Activated T-cell treated with anti-CD3 and anti-CD28 coated beads, Interleukin-2, amount 50 U/mL, for 72 hours (primary cell): Measurements from ENCODE around the gene KMT2A. TPM values are rescaled to one million over a fixed set of nuclear protein-coding genes. Genes with fewer than 3 reads are reported as not detected.
"Not testable (repeated sequence)": the region's sequence is repeated elsewhere in the genome, so short reads cannot be mapped to it uniquely, and the experiment has no call there.

Source experiments
- ATAC-seq, 2 donors: fragments of 150-1000 bp; cut with Tn5 transposase; replicated peaks in 1 of 2; 2 replicates each; pipeline ENCODE4 v1.10.0; 2021; ENCODE audit warnings: moderate library complexity in 2 of 2, mild to moderate bottlenecking in 1 of 2
- DNase-seq, 2 donors: peaks; one replicate each; pipeline ENCODE4 v3.0.0; 2021 to 2022; ENCODE audit warnings: mixed read lengths in 1 of 2
- H3K27ac Mint-ChIP-seq: one replicate; pipeline ENCODE4 v1.8.0; 2022; ENCODE audit warnings: mild to moderate bottlenecking, moderate library complexity, mixed read lengths
- H3K27me3 Mint-ChIP-seq: one replicate; pipeline ENCODE4 v1.8.0; 2022; ENCODE audit warnings: low read depth, mixed read lengths
- H3K36me3 Mint-ChIP-seq, 2 donors: one replicate each; pipeline ENCODE4 v1.8.0; 2022; ENCODE audit warnings: mixed read lengths in 2 of 2, mild to moderate bottlenecking in 1 of 2; ENCODE audit not compliant: insufficient read depth in 2 of 2
- H3K4me1 Mint-ChIP-seq: one replicate; pipeline ENCODE4 v1.8.0; 2022; ENCODE audit warnings: low read depth, mixed read lengths
- H3K4me3 Mint-ChIP-seq, 2 donors: one replicate each; pipeline ENCODE4 v1.8.0; 2022; ENCODE audit warnings: mild to moderate bottlenecking in 2 of 2, mixed read lengths in 2 of 2, moderate library complexity in 2 of 2
- H3K9me3 Mint-ChIP-seq, 2 donors: one replicate each; pipeline ENCODE4 v1.8.0; 2022; ENCODE audit warnings: mixed read lengths in 2 of 2
- total RNA-seq, 2 donors: library from RNA; stranded (reverse); gene quantifications; one replicate each; pipeline ENCODE4 v1.2.3, GENCODE V29; 2022

Gene KMT2A
- total RNA-seq, 2 donors from 2014 or later, result 106 to 124 TPM

- Mint-ChIP-seq H3K36me3 (peaks cover 8 to 28% of the 10 kb centered on the region in 2 donors), H3K4me3 (no peak overlapping the region), H3K27ac (peak overlapping the region; percentile 93), H3K9me3 (no peaks in the 10 kb centered on the region), H3K4me1 (peaks cover 14% of the 10 kb centered on the region), H3K27me3 (no peaks in the 10 kb centered on the region)
- ATAC-seq (no peak), DNase-seq (no peak)
Observed at GRCh38 chr11:118471030-118471429, 34.7 kb downstream of the KMT2A start.

- H3K27ac Mint-ChIP-seq, result peak overlapping the region; percentile 27
- no peak for ATAC-seq
- no peaks in the 10 kb centered on the region for H3K9me3 Mint-ChIP-seq
- no peak for DNase-seq
- peaks cover 19% of the 10 kb centered on the region for H3K4me1 Mint-ChIP-seq
- peaks cover 13 to 41% of the 10 kb centered on the region in 2 donors for H3K36me3 Mint-ChIP-seq
- no peak overlapping the region for H3K4me3 Mint-ChIP-seq
- H3K27me3 Mint-ChIP-seq, result no peaks in the 10 kb centered on the region
Observed at GRCh38 chr11:118473537-118473936, 37.2 kb downstream of the KMT2A start.

GRCh38 chr11:118476676-118477075 lies 40.4 kb downstream of the KMT2A start:
- H3K4me1 Mint-ChIP-seq, result peaks cover 10% of the 10 kb centered on the region
- H3K9me3 Mint-ChIP-seq, result peaks cover 2% of the 10 kb centered on the region in 2 donors

GRCh38 chr11:118481238-118481637 lies 44.9 kb downstream of the KMT2A start:
- not testable (repeated sequence) for H3K9me3 Mint-ChIP-seq, H3K4me3 Mint-ChIP-seq, H3K27ac Mint-ChIP-seq, H3K27me3 Mint-ChIP-seq, H3K4me1 Mint-ChIP-seq, DNase-seq, ATAC-seq
- peaks cover 17 to 55% of the 10 kb centered on the region in 2 donors for H3K36me3 Mint-ChIP-seq

More at GRCh38 chr11:118476676-118477075, 40.4 kb downstream of the KMT2A start:
- ATAC-seq, result no peak
- DNase-seq, result no peak
- H3K4me3 Mint-ChIP-seq, result peak overlapping the region in 1 of 2 donors; percentile 13
- peaks cover 22 to 50% of the 10 kb centered on the region in 2 donors for H3K36me3 Mint-ChIP-seq
- H3K27ac Mint-ChIP-seq, result peak overlapping the region; percentile 87
- H3K27me3 Mint-ChIP-seq, result no peaks in the 10 kb centered on the region

GRCh38 chr11:118484405-118484804 lies 48.1 kb downstream of the KMT2A start:
- no peak overlapping the region for H3K4me3 Mint-ChIP-seq
- peak overlapping the region; percentile 69 for H3K27ac Mint-ChIP-seq
- H3K9me3 Mint-ChIP-seq, result peaks cover 2% of the 10 kb centered on the region in 2 donors
- DNase-seq (no peak), ATAC-seq (no peak)
- H3K36me3 Mint-ChIP-seq, result peaks cover 9 to 44% of the 10 kb centered on the region in 2 donors
- H3K27me3 Mint-ChIP-seq, result no peaks in the 10 kb centered on the region
- peaks cover 6% of the 10 kb centered on the region for H3K4me1 Mint-ChIP-seq

GRCh38 chr11:118485273-118485672 lies 49.0 kb downstream of the KMT2A start:
- no peak overlapping the region for H3K4me3 Mint-ChIP-seq
- peaks cover 2% of the 10 kb centered on the region in 2 donors for H3K9me3 Mint-ChIP-seq
- no peak overlapping the region for H3K27ac Mint-ChIP-seq
- no peaks in the 10 kb centered on the region for H3K27me3 Mint-ChIP-seq
- peaks cover 9 to 43% of the 10 kb centered on the region in 2 donors for H3K36me3 Mint-ChIP-seq
- DNase-seq, result no peak
- no peak for ATAC-seq
- H3K4me1 Mint-ChIP-seq, result peaks cover 6% of the 10 kb centered on the region

- no peak overlapping the region for H3K4me3 Mint-ChIP-seq
- H3K27ac Mint-ChIP-seq, result peak overlapping the region; percentile 1
- no peaks in the 10 kb centered on the region for H3K9me3 Mint-ChIP-seq
- no peaks in the 10 kb centered on the region for H3K27me3 Mint-ChIP-seq
- peak; percentile 50 to 53 for ATAC-seq
- peaks cover 19% of the 10 kb centered on the region for H3K4me1 Mint-ChIP-seq
- peaks cover 5 to 42% of the 10 kb centered on the region in 2 donors for H3K36me3 Mint-ChIP-seq
- peak; percentile 69 to 79 for DNase-seq
Observed at GRCh38 chr11:118488480-118489109, 52.3 kb downstream of the KMT2A start.

GRCh38 chr11:118491041-118491440 lies 54.7 kb downstream of the KMT2A start:
- Mint-ChIP-seq H3K36me3 (peaks cover 5 to 49% of the 10 kb centered on the region in 2 donors), H3K4me3 (peak overlapping the region in 1 of 2 donors; percentile 70), H3K9me3 (no peaks in the 10 kb centered on the region), H3K27ac (peak overlapping the region; percentile 98), H3K4me1 (peaks cover 19% of the 10 kb centered on the region), H3K27me3 (no peaks in the 10 kb centered on the region)
- peak; percentile 72 to 84 for ATAC-seq
- DNase-seq, result peak; percentile 3 to 21

GRCh38 chr11:118497831-118498230 lies 61.5 kb downstream of the KMT2A start:
- no peaks in the 10 kb centered on the region for H3K9me3 Mint-ChIP-seq
- H3K36me3 Mint-ChIP-seq, result peaks cover 12 to 56% of the 10 kb centered on the region in 2 donors
- ATAC-seq, result no peak
- no peak for DNase-seq
- H3K27ac Mint-ChIP-seq, result peak overlapping the region; percentile 12
- H3K4me3 Mint-ChIP-seq, result no peak overlapping the region
- H3K4me1 Mint-ChIP-seq, result no peaks in the 10 kb centered on the region
- no peaks in the 10 kb centered on the region for H3K27me3 Mint-ChIP-seq

GRCh38 chr11:118503216-118503615 lies 66.9 kb downstream of the KMT2A start:
- Mint-ChIP-seq H3K4me1 (no peaks in the 10 kb centered on the region), H3K9me3 (no peaks in the 10 kb centered on the region), H3K36me3 (peaks cover 21 to 49% of the 10 kb centered on the region in 2 donors), H3K27ac (peak overlapping the region; percentile 24), H3K27me3 (no peaks in the 10 kb centered on the region), H3K4me3 (no peak overlapping the region)
- DNase-seq (no peak), ATAC-seq (no peak)

- no peak for ATAC-seq
- DNase-seq, result no peak
- Mint-ChIP-seq H3K36me3 (peaks cover 14 to 36% of the 10 kb centered on the region in 2 donors), H3K27ac (no peak overlapping the region), H3K4me1 (no peaks in the 10 kb centered on the region), H3K4me3 (no peak overlapping the region), H3K27me3 (no peaks in the 10 kb centered on the region), H3K9me3 (no peaks in the 10 kb centered on the region)
Observed at GRCh38 chr11:118511601-118512000, 75.3 kb downstream of the KMT2A start.

- H3K27me3 Mint-ChIP-seq, result no peaks in the 10 kb centered on the region
- peak overlapping the region; percentile 7 for H3K27ac Mint-ChIP-seq
- no peak for DNase-seq
- no peak for ATAC-seq
- no peaks in the 10 kb centered on the region for H3K9me3 Mint-ChIP-seq
- no peak overlapping the region for H3K4me3 Mint-ChIP-seq
- H3K36me3 Mint-ChIP-seq, result peaks cover 14 to 37% of the 10 kb centered on the region in 2 donors
- H3K4me1 Mint-ChIP-seq, result no peaks in the 10 kb centered on the region
Observed at GRCh38 chr11:118514103-118514502, 77.8 kb downstream of the KMT2A start.

- Mint-ChIP-seq H3K27ac (no peak overlapping the region), H3K4me1 (no peaks in the 10 kb centered on the region)
- ATAC-seq, result no peak
Observed at GRCh38 chr11:118519549-118519948, 83.3 kb downstream of the KMT2A start.

GRCh38 chr11:118521892-118522311 lies 85.6 kb downstream of the KMT2A start:
- H3K9me3 Mint-ChIP-seq, result no peaks in the 10 kb centered on the region
- H3K4me3 Mint-ChIP-seq, result no peak overlapping the region
- DNase-seq (no peak), ATAC-seq (peak in 1 of 2 donors; percentile 15)
- no peaks in the 10 kb centered on the region for H3K4me1 Mint-ChIP-seq
- H3K36me3 Mint-ChIP-seq, result peaks cover 7 to 18% of the 10 kb centered on the region in 2 donors
- no peak overlapping the region for H3K27ac Mint-ChIP-seq
- no peaks in the 10 kb centered on the region for H3K27me3 Mint-ChIP-seq

More at GRCh38 chr11:118519549-118519948, 83.3 kb downstream of the KMT2A start:
- peaks cover 8 to 25% of the 10 kb centered on the region in 2 donors for H3K36me3 Mint-ChIP-seq
- no peak for DNase-seq
- H3K4me3 Mint-ChIP-seq, result no peak overlapping the region
- H3K9me3 Mint-ChIP-seq, result no peaks in the 10 kb centered on the region
- no peaks in the 10 kb centered on the region for H3K27me3 Mint-ChIP-seq
